ENCODE results near the gene GP2.

GP2 gene

GRCh38 chr16:20308266-20308665 is 19.0 kb downstream of the GP2 start:
- no peaks in the 10 kb centered on the region for H3K36me3 Mint-ChIP-seq (ENCODE audit: low read depth)
- H3K9me3 Mint-ChIP-seq: no peaks in the 10 kb centered on the region
- TF ChIP-seq, protein P1, sequence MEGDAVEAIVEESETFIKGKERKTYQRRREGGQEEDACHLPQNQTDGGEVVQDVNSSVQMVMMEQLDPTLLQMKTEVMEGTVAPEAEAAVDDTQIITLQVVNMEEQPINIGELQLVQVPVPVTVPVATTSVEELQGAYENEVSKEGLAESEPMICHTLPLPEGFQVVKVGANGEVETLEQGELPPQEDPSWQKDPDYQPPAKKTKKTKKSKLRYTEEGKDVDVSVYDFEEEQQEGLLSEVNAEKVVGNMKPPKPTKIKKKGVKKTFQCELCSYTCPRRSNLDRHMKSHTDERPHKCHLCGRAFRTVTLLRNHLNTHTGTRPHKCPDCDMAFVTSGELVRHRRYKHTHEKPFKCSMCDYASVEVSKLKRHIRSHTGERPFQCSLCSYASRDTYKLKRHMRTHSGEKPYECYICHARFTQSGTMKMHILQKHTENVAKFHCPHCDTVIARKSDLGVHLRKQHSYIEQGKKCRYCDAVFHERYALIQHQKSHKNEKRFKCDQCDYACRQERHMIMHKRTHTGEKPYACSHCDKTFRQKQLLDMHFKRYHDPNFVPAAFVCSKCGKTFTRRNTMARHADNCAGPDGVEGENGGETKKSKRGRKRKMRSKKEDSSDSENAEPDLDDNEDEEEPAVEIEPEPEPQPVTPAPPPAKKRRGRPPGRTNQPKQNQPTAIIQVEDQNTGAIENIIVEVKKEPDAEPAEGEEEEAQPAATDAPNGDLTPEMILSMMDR (IDR thresholded peaks at IDR 0.05; ENCODE audit: unreplicated experiment in 3 of 3): no peak
- peaks cover 5% of the 10 kb centered on the region for H3K27me3 Mint-ChIP-seq (ENCODE audit: low read depth)
- H3K4me1 Mint-ChIP-seq: no peaks in the 10 kb centered on the region
- H3K4me3 Mint-ChIP-seq: no peak overlapping the region
- no peak overlapping the region for H3K27ac Mint-ChIP-seq

GRCh38 chr16:20307791-20308190 is 19.5 kb downstream of the GP2 start:
- H3K27ac Mint-ChIP-seq: no peak overlapping the region

DNA sequence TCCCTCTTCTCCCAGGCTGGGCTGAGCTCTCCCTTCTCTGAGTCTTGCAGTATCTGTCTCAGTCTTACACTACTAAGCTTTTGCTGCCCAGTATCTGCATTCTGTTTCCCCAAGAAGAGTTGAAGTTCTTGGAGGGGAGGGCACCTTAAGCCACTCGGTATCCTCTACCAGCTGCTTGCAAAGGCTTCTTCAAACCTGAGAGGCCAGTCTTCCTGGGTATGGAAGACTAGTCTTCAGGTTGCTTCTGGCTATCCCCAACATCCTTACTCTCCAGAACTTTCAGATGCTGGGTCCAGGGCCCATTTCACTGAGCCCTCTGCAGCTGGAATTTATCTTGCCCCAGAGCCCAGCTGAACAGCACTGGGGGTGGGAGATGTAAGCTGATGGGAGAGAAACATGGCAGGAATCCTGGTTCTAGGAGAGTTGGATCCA is 20.1 kb downstream of the GP2 start:
- TF ChIP-seq, protein P1 (IDR thresholded peaks at IDR 0.05; ENCODE audit: unreplicated experiment in 3 of 3): no peak
- Mint-ChIP-seq H3K36me3 (ENCODE audit: low read depth) (no peaks in the 10 kb centered on the region), H3K27ac (no peak overlapping the region), H3K4me1 (no peaks in the 10 kb centered on the region), H3K27me3 (ENCODE audit: low read depth) (peaks cover 5% of the 10 kb centered on the region), H3K4me3 (no peak overlapping the region), H3K9me3 (no peaks in the 10 kb centered on the region)

More at GRCh38 chr16:20307791-20308190, 19.5 kb downstream of the GP2 start:
- H3K4me3 Mint-ChIP-seq: no peak overlapping the region
- no peaks in the 10 kb centered on the region for H3K4me1 Mint-ChIP-seq
- TF ChIP-seq, protein P1 (IDR thresholded peaks at IDR 0.05; ENCODE audit: unreplicated experiment in 3 of 3): no peak
- H3K9me3 Mint-ChIP-seq: no peaks in the 10 kb centered on the region
- H3K36me3 Mint-ChIP-seq (ENCODE audit: low read depth): no peaks in the 10 kb centered on the region
- peaks cover 5% of the 10 kb centered on the region for H3K27me3 Mint-ChIP-seq (ENCODE audit: low read depth)

GRCh38 chr16:20306401-20306800 is 20.9 kb downstream of the GP2 start:
- TF ChIP-seq, protein P1 (IDR thresholded peaks at IDR 0.05; ENCODE audit: unreplicated experiment in 3 of 3): no peak
- H3K9me3 Mint-ChIP-seq: no peaks in the 10 kb centered on the region
- no peak overlapping the region for H3K27ac Mint-ChIP-seq
- H3K4me1 Mint-ChIP-seq: no peaks in the 10 kb centered on the region
- H3K36me3 Mint-ChIP-seq (ENCODE audit: low read depth): no peaks in the 10 kb centered on the region
- peaks cover 10% of the 10 kb centered on the region for H3K27me3 Mint-ChIP-seq (ENCODE audit: low read depth)
- H3K4me3 Mint-ChIP-seq: no peak overlapping the region

DNA sequence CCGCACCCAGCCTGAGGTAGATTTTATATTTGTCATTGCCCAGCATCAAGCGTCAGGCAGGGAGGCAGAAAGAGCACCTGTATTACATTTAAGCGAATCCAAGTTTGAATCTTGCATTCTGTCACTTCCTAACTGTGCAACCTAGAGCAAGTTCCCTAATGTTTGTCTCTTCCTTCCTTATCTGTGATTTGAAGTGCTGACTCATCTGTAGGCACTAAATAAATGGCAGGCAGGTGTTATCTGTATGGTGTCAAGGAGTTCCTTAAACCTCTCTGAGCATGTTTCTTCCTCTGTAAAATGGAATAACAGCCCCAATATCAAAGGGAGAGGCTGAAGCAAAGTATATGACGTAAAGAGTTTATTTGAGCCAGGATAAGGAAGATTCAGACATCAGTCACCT is 24.3 kb downstream of the GP2 start:
- H3K27ac Mint-ChIP-seq: no peak overlapping the region

DNA sequence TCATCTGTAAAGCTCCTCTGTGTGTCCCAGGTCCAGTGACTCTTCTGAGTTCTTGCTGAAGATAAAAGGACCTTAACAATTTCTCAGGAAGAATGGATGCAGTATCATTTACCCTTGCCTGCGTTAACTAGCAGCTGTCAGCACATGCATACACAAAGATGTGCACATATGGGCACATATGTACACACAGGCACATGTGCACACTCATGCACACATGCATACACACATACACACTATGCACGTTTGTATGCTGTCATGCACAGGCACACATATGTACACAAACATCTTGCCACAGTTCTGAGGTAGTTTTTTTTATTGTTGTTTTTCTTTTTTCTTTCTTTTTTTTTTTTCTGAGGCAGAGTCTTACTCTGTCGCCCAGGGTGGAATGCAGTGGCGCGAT is 24.9 kb downstream of the GP2 start:
- Mint-ChIP-seq H3K27me3 (ENCODE audit: low read depth) (peaks cover 24% of the 10 kb centered on the region), H3K4me1 (no peaks in the 10 kb centered on the region), H3K36me3 (ENCODE audit: low read depth) (no peaks in the 10 kb centered on the region), H3K27ac (no peak overlapping the region), H3K4me3 (no peak overlapping the region), H3K9me3 (no peaks in the 10 kb centered on the region)
- TF ChIP-seq, protein P1 (IDR thresholded peaks at IDR 0.05; ENCODE audit: unreplicated experiment in 3 of 3): no peak

More for the DNA sequence above, 24.3 kb downstream of the GP2 start:
- Mint-ChIP-seq H3K9me3 (no peaks in the 10 kb centered on the region), H3K4me1 (no peaks in the 10 kb centered on the region), H3K4me3 (no peak overlapping the region), H3K36me3 (ENCODE audit: low read depth) (no peaks in the 10 kb centered on the region), H3K27me3 (ENCODE audit: low read depth) (peaks cover 19% of the 10 kb centered on the region)
- TF ChIP-seq, protein P1 (IDR thresholded peaks at IDR 0.05; ENCODE audit: unreplicated experiment in 3 of 3): no peak

Data from nephron (organoid).